OCI-LY1 (cell line): ENCODE measurements around the gene ZNF469.

Source experiments
- H2AFZ ChIP-seq: fragments of 200-600 bp; sonication (generic), shearing (Covaris generic); 2 replicates; pipeline ENCODE4 v1.6.0; 2014; ENCODE audit warnings: antibody characterized with exemption, mild to moderate bottlenecking, low read length
- H3F3A ChIP-seq: fragments of 200-600 bp; sonication (generic), shearing (Covaris generic); 2 replicates; pipeline ENCODE4 v1.6.0; 2014; ENCODE audit warnings: mild to moderate bottlenecking, antibody characterized with exemption, low read length, moderate library complexity; ENCODE audit not compliant: insufficient read depth
- H3K27ac ChIP-seq: fragments of 200-600 bp; sonication (generic); 2 replicates; pipeline ENCODE4 v1.5.1; 2014; ENCODE audit warnings: low read length, mixed run types, mild to moderate bottlenecking, low read depth; ENCODE audit not compliant: poor library complexity, severe bottlenecking
- H3K27me3 ChIP-seq: fragments of 200-600 bp; sonication (generic); 2 replicates; pipeline ENCODE4 v1.6.0; 2014; ENCODE audit warnings: antibody characterized with exemption, mild to moderate bottlenecking, low read length, moderate library complexity; ENCODE audit not compliant: insufficient read depth
- H3K36me3 ChIP-seq: fragments of 200-600 bp; sonication (generic); 2 replicates; pipeline ENCODE4 v1.6.1; 2014; ENCODE audit warnings: mild to moderate bottlenecking, antibody characterized with exemption, low read length, moderate library complexity, mixed read lengths; ENCODE audit not compliant: insufficient read depth
- H3K4me1 ChIP-seq: fragments of 200-600 bp; sonication (generic); 2 replicates; pipeline ENCODE4 v1.5.1; 2014; ENCODE audit warnings: mild to moderate bottlenecking, low read length, moderate library complexity; ENCODE audit not compliant: insufficient read depth, severe bottlenecking
- H3K4me2 ChIP-seq: fragments of 200-600 bp; sonication (generic), shearing (Covaris generic); 2 replicates; pipeline ENCODE4 v1.6.1; 2014; ENCODE audit warnings: low read length
- H3K4me3 ChIP-seq: fragments of 200-600 bp; sonication (generic); 2 replicates; pipeline ENCODE4 v1.5.1; 2014; ENCODE audit warnings: low read length, low read depth, mild to moderate bottlenecking, mixed read lengths; ENCODE audit not compliant: poor library complexity, severe bottlenecking
- H3K79me2 ChIP-seq: fragments of 200-600 bp; shearing (Covaris generic); 2 replicates; pipeline ENCODE4 v1.6.1; 2016; ENCODE audit warnings: mixed run types, low read length, mixed read lengths; ENCODE audit not compliant: insufficient read depth
- H3K9ac ChIP-seq: fragments of 200-600 bp; sonication (generic), shearing (Covaris generic); 2 replicates; pipeline ENCODE4 v1.6.1; 2014; ENCODE audit warnings: mild to moderate bottlenecking, low read length, mixed read lengths
- H3K9me2 ChIP-seq: fragments of 200-600 bp; sonication (generic), shearing (Covaris generic); 2 replicates; pipeline ENCODE4 v1.6.1; 2014; ENCODE audit warnings: low read depth, mild to moderate bottlenecking, low read length, mixed read lengths
- H3K9me3 ChIP-seq: fragments of 200-600 bp; shearing (Covaris generic); 2 replicates; pipeline ENCODE4 v1.6.1; 2014; ENCODE audit warnings: low read length, mixed read lengths
- H4K20me1 ChIP-seq: fragments of 200-600 bp; sonication (generic), shearing (Covaris generic); 2 replicates; pipeline ENCODE4 v1.6.0; 2016; ENCODE audit warnings: mild to moderate bottlenecking, low read length; ENCODE audit not compliant: insufficient read depth
- EZH2 ChIP-seq: fragments of 200-600 bp; sonication (generic), shearing (Covaris generic); IDR thresholded peaks from 2 replicates; pipeline ENCODE4 v1.8.0; 2017; ENCODE audit warnings: borderline replicate concordance, mixed run types, mild to moderate bottlenecking, antibody characterized with exemption, low read length, moderate library complexity, mixed read lengths
- TF ChIP-seq, protein P1 (sequence below): fragments of 200-600 bp; sonication (generic), shearing (Covaris generic); IDR thresholded peaks from 2 replicates; pipeline ENCODE4 v1.5.1; 2017; ENCODE audit warnings: mild to moderate bottlenecking, antibody characterized with exemption, low read length, moderate library complexity, mixed read lengths

The ZNF469 gene

DNA sequence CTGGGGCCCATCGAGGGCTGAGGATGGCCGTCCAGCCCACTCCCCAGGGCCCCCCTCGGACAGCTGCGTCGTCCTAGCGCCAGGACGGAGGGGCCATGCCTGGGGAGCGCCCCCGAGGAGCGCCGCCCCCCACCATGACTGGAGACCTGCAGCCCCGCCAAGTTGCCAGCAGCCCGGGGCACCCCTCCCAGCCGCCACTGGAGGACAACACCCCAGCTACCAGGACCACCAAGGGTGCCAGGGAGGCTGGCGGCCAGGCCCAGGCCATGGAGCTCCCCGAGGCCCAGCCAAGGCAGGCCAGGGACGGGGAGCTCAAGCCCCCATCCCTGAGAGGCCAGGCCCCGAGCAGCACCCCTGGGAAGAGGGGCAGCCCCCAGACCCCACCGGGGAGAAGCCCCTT lies 44.6 kb downstream of the ZNF469 start:
- peaks cover 11% of the 10 kb centered on the region; the same call in 1 of the 2 replicates for H3K27me3 ChIP-seq
- no peak for TF ChIP-seq EZH2
- TF ChIP-seq, protein P1, sequence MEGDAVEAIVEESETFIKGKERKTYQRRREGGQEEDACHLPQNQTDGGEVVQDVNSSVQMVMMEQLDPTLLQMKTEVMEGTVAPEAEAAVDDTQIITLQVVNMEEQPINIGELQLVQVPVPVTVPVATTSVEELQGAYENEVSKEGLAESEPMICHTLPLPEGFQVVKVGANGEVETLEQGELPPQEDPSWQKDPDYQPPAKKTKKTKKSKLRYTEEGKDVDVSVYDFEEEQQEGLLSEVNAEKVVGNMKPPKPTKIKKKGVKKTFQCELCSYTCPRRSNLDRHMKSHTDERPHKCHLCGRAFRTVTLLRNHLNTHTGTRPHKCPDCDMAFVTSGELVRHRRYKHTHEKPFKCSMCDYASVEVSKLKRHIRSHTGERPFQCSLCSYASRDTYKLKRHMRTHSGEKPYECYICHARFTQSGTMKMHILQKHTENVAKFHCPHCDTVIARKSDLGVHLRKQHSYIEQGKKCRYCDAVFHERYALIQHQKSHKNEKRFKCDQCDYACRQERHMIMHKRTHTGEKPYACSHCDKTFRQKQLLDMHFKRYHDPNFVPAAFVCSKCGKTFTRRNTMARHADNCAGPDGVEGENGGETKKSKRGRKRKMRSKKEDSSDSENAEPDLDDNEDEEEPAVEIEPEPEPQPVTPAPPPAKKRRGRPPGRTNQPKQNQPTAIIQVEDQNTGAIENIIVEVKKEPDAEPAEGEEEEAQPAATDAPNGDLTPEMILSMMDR: no peak
- H3K36me3 ChIP-seq: no peaks in the 10 kb centered on the region
- H3K79me2 ChIP-seq: no peaks in the 10 kb centered on the region
- H3K4me1 ChIP-seq: no peaks in the 10 kb centered on the region
- no peak overlapping the region for H2AFZ ChIP-seq
- no peaks in the 10 kb centered on the region for H3F3A ChIP-seq
- H3K4me3 ChIP-seq: no peak overlapping the region
- H3K9me2 ChIP-seq: no peaks in the 10 kb centered on the region
- H3K9me3 ChIP-seq: no peaks in the 10 kb centered on the region
- no peaks in the 10 kb centered on the region for H4K20me1 ChIP-seq
- no peak overlapping the region for H3K4me2 ChIP-seq
- H3K9ac ChIP-seq: no peak overlapping the region
- no peak overlapping the region for H3K27ac ChIP-seq

DNA sequence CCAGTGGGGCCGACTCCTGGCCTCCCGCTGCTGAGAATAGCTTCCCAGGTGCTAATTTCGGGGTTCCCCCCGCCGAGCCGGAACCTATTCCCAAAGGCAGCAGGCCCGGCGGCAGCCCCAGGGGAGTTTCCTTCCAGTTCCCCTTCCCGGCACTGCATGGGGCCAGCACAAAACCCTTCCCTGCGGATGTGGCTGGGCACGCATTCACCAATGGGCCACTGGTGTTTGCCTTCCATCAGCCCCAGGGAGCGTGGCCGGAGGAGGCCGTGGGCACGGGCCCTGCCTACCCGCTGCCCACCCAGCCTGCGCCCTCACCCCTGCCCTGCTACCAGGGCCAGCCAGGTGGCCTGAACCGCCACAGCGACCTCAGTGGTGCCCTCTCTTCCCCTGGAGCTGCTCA lies 45.4 kb downstream of the ZNF469 start:
- H3K79me2 ChIP-seq: no peaks in the 10 kb centered on the region
- H2AFZ ChIP-seq: no peak overlapping the region
- H3K9ac ChIP-seq: no peak overlapping the region
- no peak overlapping the region for H3K4me2 ChIP-seq
- no peaks in the 10 kb centered on the region for H3K9me2 ChIP-seq
- H3K4me3 ChIP-seq: no peak overlapping the region
- H4K20me1 ChIP-seq: no peaks in the 10 kb centered on the region
- no peaks in the 10 kb centered on the region for H3F3A ChIP-seq
- no peaks in the 10 kb centered on the region for H3K36me3 ChIP-seq
- peaks cover 11% of the 10 kb centered on the region; the same call in 1 of the 2 replicates for H3K27me3 ChIP-seq
- H3K4me1 ChIP-seq: no peaks in the 10 kb centered on the region
- no peaks in the 10 kb centered on the region for H3K9me3 ChIP-seq
- no peak overlapping the region for H3K27ac ChIP-seq
- no peak for TF ChIP-seq EZH2
- TF ChIP-seq, protein P1: no peak

DNA sequence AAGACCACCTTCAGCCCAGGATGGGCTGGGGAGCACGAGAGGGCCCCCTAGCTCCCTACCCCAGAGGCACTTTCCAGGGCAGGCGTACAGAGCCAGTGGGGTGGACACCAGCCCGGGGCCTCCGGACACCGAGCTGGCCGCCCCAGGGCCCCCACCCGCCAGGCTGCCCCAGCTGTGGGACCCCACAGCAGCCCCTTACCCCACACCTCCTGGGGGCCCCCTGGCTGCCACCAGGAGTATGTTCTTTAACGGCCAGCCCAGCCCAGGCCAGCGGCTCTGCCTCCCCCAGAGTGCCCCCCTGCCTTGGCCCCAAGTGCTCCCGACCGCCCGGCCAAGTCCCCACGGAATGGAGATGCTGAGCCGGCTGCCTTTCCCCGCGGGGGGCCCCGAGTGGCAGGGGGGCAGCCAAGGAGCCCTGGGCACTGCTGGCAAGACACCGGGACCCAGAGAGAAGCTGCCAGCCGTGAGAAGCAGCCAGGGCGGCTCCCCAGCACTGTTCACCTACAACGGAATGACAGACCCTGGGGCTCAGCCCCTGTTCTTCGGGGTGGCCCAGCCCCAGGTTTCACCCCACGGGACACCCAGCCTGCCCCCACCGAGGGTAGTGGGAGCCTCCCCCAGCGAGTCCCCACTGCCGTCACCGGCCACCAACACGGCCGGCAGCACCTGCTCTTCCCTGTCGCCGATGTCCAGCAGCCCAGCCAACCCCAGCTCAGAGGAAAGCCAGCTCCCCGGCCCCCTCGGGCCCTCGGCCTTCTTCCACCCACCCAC lies 46.0 kb downstream of the ZNF469 start:
- H3K36me3 ChIP-seq: no peaks in the 10 kb centered on the region
- H3K79me2 ChIP-seq: no peaks in the 10 kb centered on the region
- no peak overlapping the region for H3K4me3 ChIP-seq
- H3K27me3 ChIP-seq: peaks cover 11% of the 10 kb centered on the region; the same call in 1 of the 2 replicates
- H3F3A ChIP-seq: no peaks in the 10 kb centered on the region
- no peaks in the 10 kb centered on the region for H3K9me3 ChIP-seq
- no peaks in the 10 kb centered on the region for H3K9me2 ChIP-seq
- H3K27ac ChIP-seq: no peak overlapping the region
- no peaks in the 10 kb centered on the region for H3K4me1 ChIP-seq
- TF ChIP-seq, protein P1: no peak
- TF ChIP-seq EZH2: no peak
- H2AFZ ChIP-seq: no peak overlapping the region
- no peak overlapping the region for H3K9ac ChIP-seq
- no peaks in the 10 kb centered on the region for H4K20me1 ChIP-seq
- H3K4me2 ChIP-seq: no peak overlapping the region
